DMS 273 (cell line): ENCODE results near the gene MTMR2.
"Not testable (repeated sequence)": the region's sequence is repeated elsewhere in the genome, so short reads cannot be mapped to it uniquely, and the experiment has no call there.

Experiments used
- DNase-seq: peaks from one replicate; lab custom pipeline; 2025; ENCODE audit not compliant: unreplicated experiment; lab: John Stamatoyannopoulos, UW

The MTMR2 gene

GRCh38 chr11:95829580-95830259 lies 94.2 kb downstream of the MTMR2 start:
- DNase-seq, result no peak

DNA sequence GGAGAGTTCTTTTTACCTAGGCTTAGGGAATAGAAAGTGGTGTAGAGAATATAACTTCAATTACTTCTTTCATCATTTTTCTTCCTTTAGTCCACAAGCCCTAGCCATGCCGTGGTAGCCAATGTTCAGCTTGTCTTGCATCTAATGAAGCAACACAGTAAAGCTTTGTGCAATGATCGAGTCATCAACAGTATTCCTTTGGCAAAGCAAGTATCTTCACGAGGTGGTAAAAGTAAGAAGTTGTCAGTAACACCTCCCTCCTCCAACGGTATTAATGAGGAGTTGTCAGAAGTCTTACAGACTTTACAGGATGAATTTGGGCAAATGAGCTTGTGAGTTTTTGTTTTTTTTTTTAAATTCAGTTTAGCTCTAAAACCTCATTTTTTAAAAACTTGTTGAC lies 96.2 kb downstream of the MTMR2 start:
- DNase-seq, result no peak

DNA sequence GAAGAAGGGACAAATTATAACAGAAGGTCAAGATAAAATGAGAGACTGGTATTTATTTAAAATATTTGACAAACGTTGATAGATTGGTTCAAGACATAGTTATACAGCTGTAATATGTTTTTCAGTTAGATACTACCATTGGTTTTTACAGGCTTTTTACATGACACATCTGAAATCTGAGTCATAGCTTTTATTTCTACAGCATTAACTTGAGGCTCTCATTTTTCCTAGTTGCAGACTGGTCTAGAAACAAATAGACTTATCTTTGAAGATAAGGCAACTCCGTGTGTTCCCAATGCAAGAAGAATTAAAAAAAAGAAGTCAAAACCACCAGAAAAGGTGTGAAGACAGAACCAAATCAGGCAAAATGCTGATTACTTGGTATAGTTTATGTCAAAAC lies 102.3 kb downstream of the MTMR2 start:
- no peak for DNase-seq

GRCh38 chr11:95816037-95816436 lies 107.9 kb downstream of the MTMR2 start:
- no peak for DNase-seq

GRCh38 chr11:95811052-95811451 lies 112.9 kb downstream of the MTMR2 start:
- DNase-seq, result not testable (repeated sequence)

- not testable (repeated sequence) for DNase-seq
Measured at GRCh38 chr11:95806464-95806863, 117.4 kb downstream of the MTMR2 start.

GRCh38 chr11:95805869-95806268 lies 118.0 kb downstream of the MTMR2 start:
- DNase-seq, result no peak

DNA sequence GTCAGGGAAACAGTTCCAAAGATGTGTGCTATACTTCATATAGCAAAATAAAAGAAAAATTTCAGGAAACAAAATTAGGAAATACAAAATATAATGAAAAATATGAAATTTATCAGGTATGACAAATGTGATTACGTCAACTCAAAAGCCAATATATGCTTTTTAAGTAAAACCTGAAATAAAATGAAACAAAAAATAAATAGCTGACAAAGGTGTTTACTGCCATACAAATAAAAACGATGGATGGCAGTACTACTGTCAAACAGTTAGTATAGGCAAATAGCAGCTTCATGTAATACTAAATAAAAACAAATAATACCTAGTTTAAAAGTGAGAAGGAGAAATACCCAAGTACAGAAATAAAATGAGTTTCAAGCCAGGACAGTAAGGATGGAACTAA lies 119.9 kb downstream of the MTMR2 start:
- DNase-seq, result no peak

DNA sequence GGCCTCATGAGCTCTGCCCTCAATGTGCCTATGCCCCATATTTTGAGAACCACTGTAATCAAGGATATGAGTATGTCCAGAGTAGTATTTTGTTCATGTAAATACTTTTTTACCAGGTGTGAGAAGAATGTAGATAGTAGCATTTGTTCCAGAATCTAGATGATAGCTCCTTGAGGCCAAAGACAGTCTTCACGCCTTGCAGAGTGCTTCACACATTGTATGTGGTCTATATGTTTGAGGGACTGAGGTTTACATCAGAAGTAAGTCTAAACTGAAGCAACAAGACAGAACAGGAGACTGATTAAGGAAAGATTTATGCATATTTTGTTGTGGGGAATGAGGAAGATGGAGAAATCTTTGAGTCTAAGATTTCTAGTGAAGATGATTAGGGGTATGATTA lies 121.1 kb downstream of the MTMR2 start:
- DNase-seq, result no peak

GRCh38 chr11:95800438-95800837 lies 123.5 kb downstream of the MTMR2 start:
- DNase-seq, result no peak

DNA sequence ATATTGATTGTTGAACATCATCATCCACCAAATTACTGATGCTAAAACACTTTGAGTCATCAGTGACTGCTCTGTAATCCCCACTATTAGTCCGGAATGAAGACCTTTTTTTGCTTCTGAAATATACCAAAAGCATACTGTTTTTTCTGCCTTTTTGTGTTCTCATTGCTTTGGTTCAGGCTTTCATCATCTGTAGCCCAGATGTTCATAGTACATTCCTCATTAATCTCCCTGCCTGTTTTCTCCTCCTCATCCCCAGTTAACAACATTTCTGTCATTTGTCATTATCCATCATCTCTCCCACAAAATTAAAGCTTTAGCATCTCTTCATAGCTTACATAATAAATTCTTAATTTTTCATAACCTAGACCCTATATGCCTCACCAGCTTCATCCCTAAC lies 124.4 kb downstream of the MTMR2 start:
- no peak for DNase-seq

GRCh38 chr11:95796501-95796900 lies 127.4 kb downstream of the MTMR2 start:
- no peak for DNase-seq

- no peak for DNase-seq
Measured at GRCh38 chr11:95795627-95796295, 128.1 kb downstream of the MTMR2 start.

- no peak for DNase-seq
Measured at GRCh38 chr11:95794086-95794485, 129.8 kb downstream of the MTMR2 start.

DNA sequence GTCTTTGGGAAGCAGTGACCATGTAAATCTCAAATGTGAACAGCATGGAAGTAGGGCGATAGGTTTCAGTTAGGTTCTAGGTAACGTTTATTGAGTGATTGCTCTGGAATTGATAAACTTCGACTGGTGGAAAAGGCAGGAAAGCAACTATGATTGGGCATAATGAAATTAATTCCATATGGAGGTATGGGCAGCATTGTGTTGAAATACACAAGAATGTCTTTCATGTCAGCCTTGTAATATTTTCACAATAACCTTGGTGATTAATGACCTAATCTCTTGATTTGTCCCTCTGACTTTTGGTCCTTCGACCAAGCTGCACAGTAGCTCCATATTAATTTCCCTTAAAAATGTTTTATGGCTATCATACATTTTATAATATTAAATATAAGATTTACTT lies 130.8 kb downstream of the MTMR2 start:
- DNase-seq, result no peak

- DNase-seq, result no peak
Measured at GRCh38 chr11:95792700-95793099, 131.2 kb downstream of the MTMR2 start.

GRCh38 chr11:95792200-95792599 lies 131.7 kb downstream of the MTMR2 start:
- DNase-seq, result no peak

DNA sequence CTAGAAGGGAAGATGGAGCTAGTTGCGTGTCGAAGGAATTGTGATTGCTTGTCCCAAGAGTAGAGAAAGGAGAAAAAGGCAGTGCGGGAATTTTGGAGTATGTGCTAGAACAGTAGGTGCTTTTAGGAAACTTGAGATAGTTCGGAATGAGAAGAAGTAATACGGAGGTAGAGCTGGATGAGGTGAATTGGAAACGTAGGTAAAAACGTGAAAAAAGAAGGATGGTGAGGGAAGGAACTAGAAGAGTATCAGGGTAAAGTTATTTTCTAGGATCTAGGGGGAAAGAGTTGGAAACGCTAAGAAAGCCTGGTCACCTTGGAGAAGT lies 132.2 kb downstream of the MTMR2 start:
- DNase-seq, result no peak

GRCh38 chr11:95790933-95791708 lies 132.8 kb downstream of the MTMR2 start:
- DNase-seq, result peak; percentile 68

- peak; percentile 97 for DNase-seq
Measured at GRCh38 chr11:95790123-95790932, 133.6 kb downstream of the MTMR2 start, which contains the start of gene CEP57. CEP57 (plus strand) TSS chr11:95790498; CDS start chr11:95790699, 201 bp downstream.

DNA sequence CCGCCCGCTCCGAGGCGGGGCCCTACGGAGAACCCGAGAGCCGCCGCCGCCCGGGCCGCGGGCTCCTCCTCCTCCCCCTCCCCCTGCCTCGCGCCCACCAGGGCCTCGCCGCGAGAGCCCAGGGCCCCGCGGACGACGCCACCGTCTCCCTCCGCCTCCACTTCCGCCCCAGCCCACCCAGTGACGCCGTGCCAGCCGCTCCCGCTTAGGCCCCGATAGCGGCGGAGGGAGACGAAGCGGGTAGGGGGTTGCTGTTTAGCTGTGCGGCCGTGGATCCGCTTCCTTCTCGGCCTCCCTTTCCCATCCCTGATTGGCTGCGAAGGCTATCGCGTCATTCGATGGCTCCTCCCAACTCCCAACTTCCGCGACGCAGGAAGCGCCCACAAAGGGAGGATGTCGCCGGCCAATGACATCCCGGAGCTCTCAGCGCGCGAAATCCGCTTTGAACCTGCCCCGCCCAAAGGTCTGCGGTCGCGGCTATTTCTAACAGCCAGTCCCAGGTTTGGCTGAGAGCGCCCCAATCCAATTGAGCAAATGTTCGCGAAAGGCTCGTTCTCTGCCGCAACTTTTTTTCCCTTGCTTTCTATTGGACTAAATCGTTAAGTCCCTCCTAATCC lies 134.3 kb downstream of the MTMR2 start, which contains the start of gene FAM76B:
FAM76B (minus strand) TSS at position 277 of the 617 bp plus-strand sequence. CDS start 304 bp downstream, outside the sequence.
- DNase-seq, result peak; percentile 98
